Neural progenitor cell (in vitro differentiated cells): ENCODE data around the gene AK5. TPM values are rescaled to one million over a fixed set of nuclear protein-coding genes. Genes with fewer than 3 reads are reported as not detected.
A peak's percentile ranks its signal among the peaks of the same experiment; 100 is the strongest.

Experiments used
- DNase-seq: peaks from one replicate; pipeline ENCODE4 v3.0.0-alpha.2; 2016; ENCODE audit warnings: low spot score
- H2AFZ ChIP-seq: fragments of 200-600 bp; sonication (generic); replicated peaks from 2 replicates; pipeline ENCODE4 v1.6.1; 2016; ENCODE audit warnings: antibody characterized with exemption
- H3F3A ChIP-seq: fragments of 200-600 bp; sonication (generic); 2 replicates; pipeline ENCODE4 v1.6.1; 2016; ENCODE audit warnings: antibody characterized with exemption, low read depth
- H3K27ac ChIP-seq: fragments of 200-600 bp; sonication (generic); 2 replicates; pipeline ENCODE4 v1.5.1; 2016; ENCODE audit warnings: mild to moderate bottlenecking
- H3K27me3 ChIP-seq: fragments of 200-600 bp; sonication (generic); 2 replicates; pipeline ENCODE4 v1.6.1; 2016; ENCODE audit warnings: mild to moderate bottlenecking, moderate library complexity
- H3K36me3 ChIP-seq: fragments of 200-600 bp; sonication (generic); 2 replicates; pipeline ENCODE4 v1.5.1; 2016
- H3K4me1 ChIP-seq: fragments of 200-600 bp; sonication (generic); 2 replicates; pipeline ENCODE4 v1.6.1; 2016; ENCODE audit warnings: mixed run types
- H3K4me2 ChIP-seq: fragments of 200-600 bp; sonication (generic); 2 replicates; pipeline ENCODE4 v1.6.1; 2016
- H3K4me3 ChIP-seq: fragments of 200-600 bp; sonication (generic); 2 replicates; pipeline ENCODE4 v1.5.1; 2016
- H3K79me2 ChIP-seq: fragments of 200-600 bp; sonication (generic); 2 replicates; pipeline ENCODE4 v1.6.1; 2016; ENCODE audit warnings: low read depth
- H3K9ac ChIP-seq: fragments of 200-600 bp; sonication (generic); 2 replicates; pipeline ENCODE4 v1.6.1; 2016
- H3K9me3 ChIP-seq: fragments of 200-600 bp; sonication (generic); 2 replicates; pipeline ENCODE4 v1.5.1; 2016; ENCODE audit warnings: low read depth
- H4K20me1 ChIP-seq: fragments of 200-600 bp; sonication (generic); 2 replicates; pipeline ENCODE4 v1.6.1; 2016; ENCODE audit warnings: low read depth
- H3K27ac Mint-ChIP-seq: 3 replicates; pipeline ENCODE4 v1.8.0; 2021; ENCODE audit warnings: mixed read lengths
- H3K27me3 Mint-ChIP-seq: 2 replicates; pipeline ENCODE4 v1.8.0; 2022; ENCODE audit warnings: low read depth, mild to moderate bottlenecking, inconsistent platforms, moderate library complexity, mixed read lengths; ENCODE audit not compliant: insufficient read depth
- H3K36me3 Mint-ChIP-seq: 3 replicates; pipeline ENCODE4 v1.8.0; 2021; ENCODE audit warnings: mixed read lengths
- H3K4me1 Mint-ChIP-seq: 3 replicates; pipeline ENCODE4 v1.8.0; 2021; ENCODE audit warnings: mixed read lengths
- H3K4me3 Mint-ChIP-seq: 3 replicates; pipeline ENCODE4 v1.8.0; 2021; ENCODE audit warnings: mild to moderate bottlenecking, moderate library complexity, mixed read lengths
- H3K9me3 Mint-ChIP-seq: 3 replicates; pipeline ENCODE4 v1.8.0; 2020; ENCODE audit warnings: mixed read lengths
- CTCF ChIP-seq: fragments of 200-600 bp; sonication (generic); IDR thresholded peaks from 2 replicates; pipeline ENCODE4 v1.5.1; 2017; ENCODE audit warnings: antibody characterized with exemption, mild to moderate bottlenecking
- EZH2 ChIP-seq: fragments of 200-600 bp; sonication (generic); IDR thresholded peaks from 2 replicates; pipeline ENCODE4 v1.6.1; 2017; ENCODE audit warnings: antibody characterized with exemption, mild to moderate bottlenecking, moderate library complexity
- EZH2phosphoT487 ChIP-seq: fragments of 200-600 bp; sonication (generic); IDR thresholded peaks from 2 replicates; pipeline ENCODE4 v1.6.1; 2017; ENCODE audit warnings: antibody characterized with exemption
- total RNA-seq: library from RNA; depleted of rRNA; stranded (reverse); fragments of >200 nt; gene quantifications from 2 replicates; pipeline ENCODE4 v1.2.3, GENCODE V29; 2015; ENCODE audit warnings: low replicate concordance

Gene AK5
- total RNA-seq, 1 donor from 2014 or later = 1.8 TPM

GRCh38 chr1:77273891-77274290 lies 7.9 kb upstream of the AK5 start:
- no peaks in the 10 kb centered on the region for H3K36me3 Mint-ChIP-seq
- peaks cover 17% of the 10 kb centered on the region for H3K27me3 ChIP-seq

GRCh38 chr1:77275194-77275593 lies 6.6 kb upstream of the AK5 start:
- Mint-ChIP-seq H3K27me3 (peaks cover 3% of the 10 kb centered on the region), H3K4me3 (no peak overlapping the region), H3K9me3 (no peaks in the 10 kb centered on the region), H3K27ac (no peak overlapping the region), H3K4me1 (no peaks in the 10 kb centered on the region), H3K36me3 (no peaks in the 10 kb centered on the region)
- DNase-seq = no peak
- Histone ChIP-seq H3K27me3 (peaks cover 27% of the 10 kb centered on the region), H4K20me1 (no peaks in the 10 kb centered on the region), H3K27ac (no peak overlapping the region), H3K4me2 (peak overlapping the region; percentile 2), H3K4me1 (peaks cover 7% of the 10 kb centered on the region), H3F3A (no peaks in the 10 kb centered on the region), H2AFZ (peak overlapping the region; percentile 77), H3K9ac (no peak overlapping the region), H3K9me3 (no peaks in the 10 kb centered on the region), H3K79me2 (no peaks in the 10 kb centered on the region), H3K36me3 (no peaks in the 10 kb centered on the region), H3K4me3 (no peak overlapping the region)
- TF ChIP-seq EZH2phosphoT487 (no peak), CTCF (no peak)

More at GRCh38 chr1:77273891-77274290, 7.9 kb upstream of the AK5 start:
- Histone ChIP-seq H3K4me3 (no peak overlapping the region), H3K9ac (no peak overlapping the region), H4K20me1 (no peaks in the 10 kb centered on the region), H3K79me2 (no peaks in the 10 kb centered on the region), H3K9me3 (no peaks in the 10 kb centered on the region), H3K27ac (no peak overlapping the region), H2AFZ (no peak overlapping the region), H3F3A (no peaks in the 10 kb centered on the region), H3K36me3 (no peaks in the 10 kb centered on the region), H3K4me2 (no peak overlapping the region), H3K4me1 (peaks cover 7% of the 10 kb centered on the region)
- H3K4me3 Mint-ChIP-seq = no peak overlapping the region
- no peaks in the 10 kb centered on the region for H3K4me1 Mint-ChIP-seq
- TF ChIP-seq EZH2 (no peak), CTCF (no peak), EZH2phosphoT487 (no peak)
- DNase-seq = no peak
- H3K27ac Mint-ChIP-seq = no peak overlapping the region
- H3K27me3 Mint-ChIP-seq = no peaks in the 10 kb centered on the region
- no peaks in the 10 kb centered on the region for H3K9me3 Mint-ChIP-seq

GRCh38 chr1:77276941-77277340 lies 4.9 kb upstream of the AK5 start:
- no peak for DNase-seq
- Histone ChIP-seq H3K27ac (no peak overlapping the region), H2AFZ (no peak overlapping the region), H3K36me3 (no peaks in the 10 kb centered on the region), H3K4me3 (no peak overlapping the region), H3K4me1 (peaks cover 11% of the 10 kb centered on the region), H3K9ac (no peak overlapping the region), H3K27me3 (peaks cover 45% of the 10 kb centered on the region), H3K79me2 (no peaks in the 10 kb centered on the region), H3K9me3 (no peaks in the 10 kb centered on the region), H4K20me1 (no peaks in the 10 kb centered on the region), H3F3A (peaks cover 11% of the 10 kb centered on the region), H3K4me2 (no peak overlapping the region)
- Mint-ChIP-seq H3K4me3 (no peak overlapping the region), H3K9me3 (no peaks in the 10 kb centered on the region), H3K4me1 (peaks cover 3% of the 10 kb centered on the region), H3K27ac (no peak overlapping the region), H3K27me3 (peaks cover 4% of the 10 kb centered on the region), H3K36me3 (no peaks in the 10 kb centered on the region)
- no peak for TF ChIP-seq EZH2
- TF ChIP-seq EZH2phosphoT487 = no peak
- no peak for TF ChIP-seq CTCF
